ENCODE results near the gene SERPINA4. TPM values are rescaled to one million over a fixed set of nuclear protein-coding genes. Genes with fewer than 3 reads are reported as not detected.

Gene SERPINA4
- total RNA-seq, 3 donors from 2014 or later (not counting 1 experiment from before 2014, with no cell fraction given) = not detected

GRCh38 chr14:94611179-94611578, 49.9 kb downstream of the SERPINA4 start:
- no peak overlapping the region for H3K4me3 Mint-ChIP-seq
- DNase-seq (no peak), ATAC-seq (no peak)
- no peaks in the 10 kb centered on the region for H3K4me1 Mint-ChIP-seq
- no peaks in the 10 kb centered on the region for H3K36me3 Mint-ChIP-seq
- Histone ChIP-seq H3K36me3 (ENCODE audit: control insufficient read depth, insufficient read depth, low read length) (no peaks in the 10 kb centered on the region), H3K27me3 (ENCODE audit: control insufficient read depth, insufficient read depth, low read length) (no peaks in the 10 kb centered on the region), H3K27ac (ENCODE audit: low read length) (no peak overlapping the region), H3K4me3 (ENCODE audit: low read length) (no peak overlapping the region), H3K4me1 (ENCODE audit: control insufficient read depth, insufficient read depth, low read length) (no peaks in the 10 kb centered on the region), H3K9me3 (ENCODE audit: control insufficient read depth, insufficient read depth, low read length) (no peaks in the 10 kb centered on the region)
- intact Hi-C loops (cut with micrococcal nuclease) = no loop called here
- TF ChIP-seq CTCF (IDR thresholded peaks at IDR 0.05) = no peak
- H3K27ac Mint-ChIP-seq = no peak overlapping the region
- H3K9me3 Mint-ChIP-seq = peaks cover 3% of the 10 kb centered on the region in 2 donors
- WGBS (ENCODE audit: insufficient coverage) = 76% methylated on average over 4 of the region's 5 CpGs
- no peaks in the 10 kb centered on the region for H3K27me3 Mint-ChIP-seq (ENCODE audit: low read depth in 2 of 2)

GRCh38 chr14:94612174-94612573, 50.9 kb downstream of the SERPINA4 start, which contains the start of gene SERPINA3:
TSS of gene SERPINA3 (plus strand) at chr14:94612391. CDS start at chr14:94614442, 2,051 bp downstream.
- ATAC-seq (no peak), DNase-seq (no peak)
- no peak within 1 kb of the TSS for H3K4me3 Mint-ChIP-seq
- TF ChIP-seq CTCF (IDR thresholded peaks at IDR 0.05) = no peak
- H3K36me3 Mint-ChIP-seq = no peaks in the 10 kb centered on the region
- Histone ChIP-seq H3K36me3 (ENCODE audit: control insufficient read depth, insufficient read depth, low read length) (no peaks in the 10 kb centered on the region), H3K27ac (ENCODE audit: low read length) (no peak within 1 kb of the TSS), H3K27me3 (ENCODE audit: control insufficient read depth, insufficient read depth, low read length) (no peaks in the 10 kb centered on the region), H3K4me3 (ENCODE audit: low read length) (no peak within 1 kb of the TSS), H3K9me3 (ENCODE audit: control insufficient read depth, insufficient read depth, low read length) (peaks cover 6% of the 10 kb centered on the region), H3K4me1 (ENCODE audit: control insufficient read depth, insufficient read depth, low read length) (no peaks in the 10 kb centered on the region)
- H3K27me3 Mint-ChIP-seq (ENCODE audit: low read depth in 2 of 2) = no peaks in the 10 kb centered on the region
- H3K27ac Mint-ChIP-seq = no peak within 1 kb of the TSS
- no peaks in the 10 kb centered on the region for H3K4me1 Mint-ChIP-seq
- WGBS (ENCODE audit: insufficient coverage) = 81% methylated on average over 4 of the region's 4 CpGs
- peaks cover 3% of the 10 kb centered on the region in 2 donors for H3K9me3 Mint-ChIP-seq
- intact Hi-C loops (cut with micrococcal nuclease) = no loop called here

DNA sequence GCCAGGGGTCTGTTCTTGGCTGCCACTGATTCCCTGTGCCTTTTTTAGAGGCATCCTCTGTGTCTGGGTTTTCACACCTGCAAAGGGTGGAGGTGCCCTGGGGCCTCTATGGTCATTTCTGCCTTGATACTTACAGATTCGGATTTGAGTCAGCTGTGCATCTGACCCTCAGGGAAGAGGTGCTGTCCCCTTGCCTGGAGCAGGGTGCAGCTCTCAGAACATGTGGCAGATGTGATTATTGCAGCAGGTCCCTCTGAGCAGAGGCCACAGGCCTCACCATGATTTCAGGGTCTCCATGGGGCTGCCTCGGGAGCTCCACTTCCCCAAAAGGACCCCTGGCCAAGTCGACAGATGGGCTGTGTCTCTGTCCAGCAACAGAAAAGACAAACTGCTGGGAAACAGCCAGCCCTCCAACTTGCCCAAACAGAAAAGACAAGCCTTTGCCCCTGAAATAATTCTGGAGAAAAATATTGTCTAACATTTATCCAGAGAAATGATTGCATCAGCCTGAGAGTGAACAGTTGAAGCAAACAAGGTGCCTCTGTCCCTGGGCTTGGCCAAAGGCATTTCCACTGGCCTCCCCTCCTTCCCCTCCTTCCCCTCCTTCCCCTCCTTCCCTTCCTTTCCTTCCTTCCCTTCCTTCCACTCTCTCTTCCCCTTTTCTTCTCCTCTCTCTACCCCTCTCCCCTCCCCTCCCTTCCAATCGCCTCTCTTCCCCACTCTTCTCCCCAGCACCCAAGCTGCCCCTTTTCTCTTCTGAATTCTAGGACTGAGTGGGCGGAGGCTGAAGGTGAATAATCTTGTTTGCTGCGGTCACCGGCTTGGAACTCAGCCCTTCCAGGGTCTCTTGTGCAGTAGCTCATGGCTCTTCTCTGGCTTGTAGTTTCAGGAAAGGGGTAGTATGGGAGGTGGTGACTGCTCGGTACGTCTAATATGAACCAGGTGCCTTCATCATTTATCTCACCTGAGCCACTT, 51.6 kb downstream of the SERPINA4 start:
- H3K36me3 ChIP-seq (ENCODE audit: control insufficient read depth, insufficient read depth, low read length) = no peaks in the 10 kb centered on the region
- Mint-ChIP-seq H3K36me3 (no peaks in the 10 kb centered on the region), H3K27ac (no peak overlapping the region), H3K4me1 (no peaks in the 10 kb centered on the region), H3K9me3 (peaks cover 3% of the 10 kb centered on the region in 2 donors), H3K4me3 (no peak overlapping the region), H3K27me3 (ENCODE audit: low read depth in 2 of 2) (no peaks in the 10 kb centered on the region)
- TF ChIP-seq CTCF (IDR thresholded peaks at IDR 0.05) = no peak
- peaks cover 6% of the 10 kb centered on the region for H3K9me3 ChIP-seq (ENCODE audit: control insufficient read depth, insufficient read depth, low read length)
- H3K4me3 ChIP-seq (ENCODE audit: low read length) = no peak overlapping the region
- intact Hi-C loops (cut with micrococcal nuclease) = no loop called here
- H3K27me3 ChIP-seq (ENCODE audit: control insufficient read depth, insufficient read depth, low read length) = no peaks in the 10 kb centered on the region
- no peak overlapping the region for H3K27ac ChIP-seq (ENCODE audit: low read length)
- DNase-seq (no peak), ATAC-seq (no peak)
- H3K4me1 ChIP-seq (ENCODE audit: control insufficient read depth, insufficient read depth, low read length) = no peaks in the 10 kb centered on the region
- WGBS (ENCODE audit: insufficient coverage) = 59% methylated on average over 9 of the region's 9 CpGs

Data from natural killer cell (primary cell).